GM12878 (cell line): Measurements from ENCODE around the gene DEFB110. TPM values are rescaled to one million over a fixed set of nuclear protein-coding genes. Genes with fewer than 3 reads are reported as not detected.

Experiments used
- ATAC-seq: fragments of 200-7000 bp; cut with Tn5 transposase; 3 replicates; pipeline ENCODE4 v1.9.1; 2020; ENCODE audit warnings: mild to moderate bottlenecking, moderate library complexity
- BruUV-seq: library from RNA; stranded (reverse); fragments of 400-500 nt; replicated peaks from 2 replicates; lab custom pipeline; 2021; lab: Mats Ljungman, UMichigan
- CTCF ChIA-PET: fragments of 300-600 bp; sonication (Branson Sonifier 250); formaldehyde crosslinking; extraction: SDS; loops from one replicate; lab custom pipeline; 2021; ENCODE audit warnings: inconsistent platforms; lab: Yijun Ruan, JAX
- POLR2A ChIA-PET: fragments of 350-600 bp; formaldehyde crosslinking; extraction: SDS; loops from one replicate; lab custom pipeline; 2021; ENCODE audit warnings: inconsistent platforms; lab: Charles Lee
- RAD21 ChIA-PET: fragments of 300-600 bp; sonication (Branson Sonifier 250); formaldehyde crosslinking; loops from one replicate; lab custom pipeline; 2023; ENCODE audit warnings: antibody characterized with exemption; ENCODE audit not compliant: unreplicated experiment; lab: Charles Lee
- SMC1A ChIA-PET: fragments of 300-600 bp; sonication (Branson Sonifier 250); formaldehyde crosslinking; loops from one replicate; lab custom pipeline; 2023; ENCODE audit not compliant: unreplicated experiment, uncharacterized antibody; lab: Charles Lee
- DNase-seq: peaks from one replicate; pipeline ENCODE4 v3.0.0-alpha.2; 2011; ENCODE audit warnings: low read depth, low spot score
- FAIRE-seq: peaks from 3 replicates; lab custom pipeline; 2011; peaks lifted over from hg19 to GRCh38; lab: Jason Lieb, UNC
- H2AFZ ChIP-seq: 2 replicates; pipeline ENCODE4 v1.6.0; 2011; ENCODE audit warnings: low read depth, low read length, control low read depth; ENCODE audit not compliant: control insufficient read depth
- H3K27ac ChIP-seq: 2 replicates; pipeline ENCODE4 v1.5.1; 2011; ENCODE audit warnings: control low read depth; ENCODE audit not compliant: control insufficient read depth, insufficient read depth
- H3K27me3 ChIP-seq, 2 experiments: replicated peaks in 1 of 2; 2 replicates each; pipeline versions ENCODE4 v1.6.0 to v1.6.1; 2011; ENCODE audit warnings: low read length in 1 of 2; ENCODE audit not compliant: control insufficient read depth in 2 of 2, insufficient read depth in 2 of 2
- H3K36me3 ChIP-seq, 2 experiments: 2 replicates each; pipeline ENCODE4 v1.5.1; 2011; ENCODE audit warnings: low read length in 1 of 2; ENCODE audit not compliant: control insufficient read depth in 2 of 2, insufficient read depth in 2 of 2
- H3K4me1 ChIP-seq: 2 replicates; pipeline ENCODE4 v1.6.1; 2011; ENCODE audit warnings: mild to moderate bottlenecking, low read length, moderate library complexity, mixed read lengths; ENCODE audit not compliant: control insufficient read depth, insufficient read depth
- H3K4me2 ChIP-seq: 2 replicates; pipeline ENCODE4 v1.6.0; 2011; ENCODE audit warnings: control low read depth; ENCODE audit not compliant: control insufficient read depth, insufficient read depth
- H3K4me3 ChIP-seq: fragments of 200-600 bp; sonication (generic); 2 replicates; pipeline ENCODE4 v1.5.1; 2016
- H3K79me2 ChIP-seq: 2 replicates; pipeline ENCODE4 v1.6.0; 2011; ENCODE audit warnings: low read length; ENCODE audit not compliant: control insufficient read depth, insufficient read depth
- H3K9ac ChIP-seq: 2 replicates; pipeline ENCODE4 v1.8.0; 2011; ENCODE audit warnings: low read length, control low read depth, mixed read lengths; ENCODE audit not compliant: control insufficient read depth, insufficient read depth
- H3K9me3 ChIP-seq: replicated peaks from 3 replicates; pipeline ENCODE4 v1.5.1; 2011; ENCODE audit warnings: mild to moderate bottlenecking, low read length; ENCODE audit not compliant: control insufficient read depth, insufficient read depth
- H4K20me1 ChIP-seq: 2 replicates; pipeline ENCODE4 v1.6.0; 2011; ENCODE audit not compliant: control insufficient read depth, insufficient read depth
- BRCA1 ChIP-seq: IDR thresholded peaks from 2 replicates; pipeline ENCODE4 v1.6.1; 2011; ENCODE audit warnings: low read depth, low read length, improper control_type of control experiment
- CBX5 ChIP-seq: sonication (generic); IDR thresholded peaks from 2 replicates; pipeline ENCODE4 v1.6.1; 2016; ENCODE audit warnings: low read depth, moderate library complexity, mild to moderate bottlenecking, inconsistent platforms
- EED ChIP-seq: sonication (generic); IDR thresholded peaks from 2 replicates; pipeline ENCODE4 v1.6.1; 2016; ENCODE audit warnings: antibody characterized with exemption, low read depth
- EP300 ChIP-seq, 2 experiments: fragments of 150-350 bp in 1 of 2; IDR thresholded peaks; 2 replicates each; pipeline ENCODE4 v1.6.1; 2011 to 2012; ENCODE audit warnings: low read depth in 2 of 2, low read length in 2 of 2, borderline replicate concordance in 1 of 2, improper control_type of control experiment in 1 of 2, inconsistent platforms in 1 of 2; ENCODE audit not compliant: control insufficient read depth in 1 of 2
- FOXK2 ChIP-seq: fragments of 450-650 bp; IDR thresholded peaks from 2 replicates; pipeline ENCODE4 v1.6.1; 2017; ENCODE audit warnings: mild to moderate bottlenecking, moderate library complexity
- IKZF2 ChIP-seq, 2 experiments: fragments of 450-650 bp; IDR thresholded peaks; 2 replicates each; pipeline ENCODE4 v1.6.1; 2017; ENCODE audit warnings: mild to moderate bottlenecking in 2 of 2, moderate library complexity in 2 of 2
- NR2F1 ChIP-seq: fragments of 450-650 bp; conservative IDR thresholded peaks from 2 replicates; pipeline ENCODE4 v1.6.1; 2017; ENCODE audit warnings: mild to moderate bottlenecking
- POLR2AphosphoS5 ChIP-seq: IDR thresholded peaks from 2 replicates; pipeline ENCODE4 v1.6.1; 2011; ENCODE audit warnings: mild to moderate bottlenecking, low read length, inconsistent platforms
- POU2F2 ChIP-seq: IDR thresholded peaks from 3 replicates; pipeline ENCODE4 v1.6.1; 2011; ENCODE audit warnings: low read depth, mild to moderate bottlenecking, low read length, borderline replicate concordance
- RB1 ChIP-seq: fragments of 450-650 bp; formaldehyde crosslinking; IDR thresholded peaks from 2 replicates; pipeline ENCODE4 v1.6.1; 2017; ENCODE audit warnings: mild to moderate bottlenecking, borderline replicate concordance
- RCOR1 ChIP-seq: conservative IDR thresholded peaks from 2 replicates; pipeline ENCODE4 v1.6.1; 2012; ENCODE audit warnings: low read depth, low read length, improper control_type of control experiment
- SREBF1 ChIP-seq: IDR thresholded peaks from 2 replicates; pipeline ENCODE4 v1.6.1; 2012; ENCODE audit warnings: mild to moderate bottlenecking, low read length
- TCF12 ChIP-seq: IDR thresholded peaks from 2 replicates; pipeline ENCODE4 v1.6.1; 2011; ENCODE audit warnings: low read depth, mild to moderate bottlenecking, low read length
- ZNF274 ChIP-seq: IDR thresholded peaks from one replicate; pipeline ENCODE4 v1.8.0; 2011; ENCODE audit not compliant: insufficient read length, insufficient read depth
- ZZZ3 ChIP-seq: IDR thresholded peaks from 2 replicates; pipeline ENCODE4 v1.6.1; 2011; ENCODE audit warnings: low read depth; ENCODE audit not compliant: control insufficient read depth, insufficient read length
- WGBS: methylation state at CpG from one replicate; pipeline ENCODE4 v1.1.6; 2016; ENCODE audit warnings: low lambda C conversion rate; ENCODE audit not compliant: insufficient replicate concordance, insufficient coverage; ENCODE audit errors: missing lambda C conversion rate; 5-methylcytosine and 5-hydroxymethylcytosine counted together
- in situ Hi-C: fragments of 300-500 bp; cut with MboI; formaldehyde crosslinking; loops from 9 replicates; pipeline ENCODE4 v1.14.3; 2018; ENCODE audit warnings: mixed read lengths
- intact Hi-C: fragments of 100-400 bp; cut with micrococcal nuclease; formaldehyde crosslinking; loops from one replicate; pipeline ENCODE4 v1.14.2; 2022; ENCODE audit not compliant: unreplicated experiment
- polyA plus RNA-seq, 11 experiments: library from polyadenylated mRNA; depleted of rRNA in 4 of 11; unstranded in 6 of 11; stranded (reverse) in 5 of 11; fragments of >200 nt; fragmentation: Nextera tagmentation in 4 of 11; fragmentation: Illumina TruSeq in 1 of 11; extraction: Ambion mirVana in 4 of 11; extraction: Trizol in 1 of 11; gene quantifications; 1 replicate in 1 of 11; 2 replicates in 10 of 11; pipeline versions ENCODE4 v1.2.1 to v1.2.3, GENCODE V29; 2011 to 2016; ENCODE audit warnings: inconsistent platforms in 2 of 11, missing spikeins in 2 of 11, low read depth in 1 of 11
- total RNA-seq, 4 experiments: library from RNA; depleted of rRNA in 3 of 4; stranded (reverse); fragments of >200 nt in 3 of 4; fragmentation: Illumina TruSeq in 1 of 4; extraction: Trizol in 1 of 4; gene quantifications; 2 replicates each; pipeline versions ENCODE4 v1.2.1 to v1.2.3, GENCODE V29; 2013 to 2021
- TF ChIP-seq, protein P1 (sequence below): fragments of 450-650 bp; IDR thresholded peaks from 2 replicates; pipeline ENCODE4 v1.6.1; 2017; ENCODE audit warnings: low read depth, mild to moderate bottlenecking, moderate library complexity

The DEFB110 gene
- total and polyA plus RNA-seq, 10 of the 15 experiments (the other 5 are each of a cell fraction or from before 2014, with no cell fraction given) = not detected

DNA sequence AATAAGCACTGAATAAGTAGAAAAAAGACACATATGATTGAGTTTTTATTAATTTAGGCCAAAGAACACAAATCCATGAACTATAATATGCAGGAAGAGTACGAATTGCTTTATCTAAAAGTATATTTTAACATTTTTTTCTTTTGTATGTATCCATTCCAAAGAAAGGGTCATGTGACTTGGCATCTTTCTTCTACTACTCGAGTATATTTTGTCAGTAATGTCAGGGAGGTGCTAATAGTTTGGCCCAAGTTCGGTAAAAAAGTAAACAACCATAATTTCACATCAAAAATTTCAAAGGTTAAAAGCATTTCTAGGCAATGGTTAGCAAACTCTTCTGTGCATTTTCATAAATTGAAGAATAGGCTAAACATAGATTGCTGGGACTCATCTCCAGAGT lies 18.7 kb downstream of the DEFB110 start:
- DNase-seq = no peak
- no peaks in the 10 kb centered on the region for H4K20me1 ChIP-seq
- no peak for ATAC-seq
- in situ Hi-C loops (no loop called here), intact Hi-C loops (no loop called here)
- H3K79me2 ChIP-seq = no peaks in the 10 kb centered on the region
- RAD21 ChIA-PET = no interaction called here
- H2AFZ ChIP-seq = no peak overlapping the region
- H3K27ac ChIP-seq = no peak overlapping the region
- H3K4me1 ChIP-seq = no peaks in the 10 kb centered on the region
- SMC1A ChIA-PET = no interaction called here
- H3K4me3 ChIP-seq = no peak overlapping the region
- no peak for FAIRE-seq
- WGBS = 2% methylated on average over 3 of the region's 3 CpGs
- H3K27me3 ChIP-seq = no peaks in the 10 kb centered on the region
- POLR2A ChIA-PET = no interaction called here
- no peak for TF ChIP-seq EP300 (IDR thresholded peaks at IDR 0.05; ENCODE audit: borderline replicate concordance in 1 of 2, control insufficient read depth in 1 of 2, low read depth in 2 of 2, low read length in 2 of 2)
- TF ChIP-seq IKZF2 (IDR thresholded peaks at IDR 0.05) = no peak
- no peak for TF ChIP-seq POLR2AphosphoS5
- no peak for TF ChIP-seq SREBF1
- TF ChIP-seq RCOR1 = no peak
- TF ChIP-seq EED = no peak
- no peak for TF ChIP-seq NR2F1
- CTCF ChIA-PET = no interaction called here
- no peaks in the 10 kb centered on the region for H3K36me3 ChIP-seq
- BruUV-seq = no TSS peak
- no peak overlapping the region for H3K4me2 ChIP-seq
- H3K9me3 ChIP-seq = no peaks in the 10 kb centered on the region
- no peak overlapping the region for H3K9ac ChIP-seq

DNA sequence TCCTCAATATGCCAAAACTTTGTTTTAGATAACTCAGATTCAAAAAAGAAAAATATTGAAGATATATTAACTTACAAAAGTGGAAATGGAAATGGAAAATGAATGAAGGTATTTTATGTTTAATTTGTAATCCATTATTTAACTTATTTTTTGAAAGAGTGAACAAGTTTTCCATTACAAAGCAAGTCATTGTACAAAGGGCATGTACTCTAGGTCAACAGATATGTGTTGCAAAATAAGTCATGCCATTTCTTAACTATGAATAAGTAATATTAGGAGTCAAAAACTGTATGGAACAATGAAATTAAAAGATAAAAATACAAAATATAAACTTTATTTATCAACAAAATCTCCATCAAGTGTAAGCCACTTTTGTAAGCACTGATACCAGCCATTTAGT lies 26.5 kb downstream of the DEFB110 start:
- DNase-seq (no peak), ATAC-seq (no peak), FAIRE-seq (no peak)
- ChIA-PET POLR2A (no interaction called here), RAD21 (no interaction called here), CTCF (no interaction called here), SMC1A (no interaction called here)
- H3K4me2 ChIP-seq = no peak overlapping the region
- H3K27ac ChIP-seq = no peak overlapping the region
- H3K4me3 ChIP-seq = no peak overlapping the region
- H3K9me3 ChIP-seq = no peaks in the 10 kb centered on the region
- no peaks in the 10 kb centered on the region for H3K4me1 ChIP-seq
- no peaks in the 10 kb centered on the region for H3K27me3 ChIP-seq
- no peaks in the 10 kb centered on the region for H3K79me2 ChIP-seq
- BruUV-seq = no TSS peak
- H4K20me1 ChIP-seq = no peaks in the 10 kb centered on the region
- in situ Hi-C loops = no loop called here
- no peak overlapping the region for H3K9ac ChIP-seq
- no peaks in the 10 kb centered on the region for H3K36me3 ChIP-seq
- H2AFZ ChIP-seq = no peak overlapping the region
- intact Hi-C loops = no loop called here
- TF ChIP-seq CBX5 = no peak
- TF ChIP-seq EP300 (IDR thresholded peaks at IDR 0.05; ENCODE audit: borderline replicate concordance in 1 of 2, control insufficient read depth in 1 of 2, low read depth in 2 of 2, low read length in 2 of 2) = no peak
- no peak for TF ChIP-seq RB1
- no peak for TF ChIP-seq BRCA1
- TF ChIP-seq, protein P1, sequence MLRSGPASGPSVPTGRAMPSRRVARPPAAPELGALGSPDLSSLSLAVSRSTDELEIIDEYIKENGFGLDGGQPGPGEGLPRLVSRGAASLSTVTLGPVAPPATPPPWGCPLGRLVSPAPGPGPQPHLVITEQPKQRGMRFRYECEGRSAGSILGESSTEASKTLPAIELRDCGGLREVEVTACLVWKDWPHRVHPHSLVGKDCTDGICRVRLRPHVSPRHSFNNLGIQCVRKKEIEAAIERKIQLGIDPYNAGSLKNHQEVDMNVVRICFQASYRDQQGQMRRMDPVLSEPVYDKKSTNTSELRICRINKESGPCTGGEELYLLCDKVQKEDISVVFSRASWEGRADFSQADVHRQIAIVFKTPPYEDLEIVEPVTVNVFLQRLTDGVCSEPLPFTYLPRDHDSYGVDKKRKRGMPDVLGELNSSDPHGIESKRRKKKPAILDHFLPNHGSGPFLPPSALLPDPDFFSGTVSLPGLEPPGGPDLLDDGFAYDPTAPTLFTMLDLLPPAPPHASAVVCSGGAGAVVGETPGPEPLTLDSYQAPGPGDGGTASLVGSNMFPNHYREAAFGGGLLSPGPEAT = no peak
- no peak for TF ChIP-seq FOXK2
- no peak for TF ChIP-seq POU2F2
- no peak for TF ChIP-seq ZNF274
- TF ChIP-seq ZZZ3 = no peak
- no peak for TF ChIP-seq RCOR1
- TF ChIP-seq EED = no peak
- no peak for TF ChIP-seq TCF12
- TF ChIP-seq IKZF2 (IDR thresholded peaks at IDR 0.05) = no peak
